HG02870 (cell line): ENCODE data around the gene G2E3.
A peak's percentile ranks its signal among the peaks of the same experiment; 100 is the strongest.

Source experiments
- ATAC-seq: cut with Tn5 transposase; IDR thresholded peaks from one replicate; pipeline ENCODE4 v1.9.1; 2021; ENCODE audit warnings: mild to moderate bottlenecking, moderate library complexity; ENCODE audit not compliant: unreplicated experiment

G2E3 gene

DNA sequence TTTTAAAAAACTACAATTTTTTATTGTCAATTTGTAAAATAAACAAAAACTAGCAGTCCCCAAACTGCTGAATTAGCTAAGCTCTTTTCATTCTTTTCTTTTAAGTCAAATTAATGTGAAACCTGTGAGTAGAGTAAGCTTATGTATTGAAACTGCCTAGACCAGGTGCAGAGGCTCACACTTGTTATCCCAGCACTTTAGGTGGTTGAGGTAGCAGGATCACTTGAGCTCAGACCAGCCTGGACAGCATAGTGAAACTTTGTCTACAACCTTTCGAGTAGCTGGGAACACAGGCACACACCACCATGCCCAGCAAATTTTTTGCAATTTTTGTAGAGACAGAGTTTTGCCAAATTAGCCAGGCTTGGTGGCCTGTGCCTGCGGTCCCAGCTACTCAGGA lies 89.5 kb downstream of the G2E3 start:
- ATAC-seq, result peak; percentile 45

GRCh38 chr14:30651937-30652336 lies 93.0 kb downstream of the G2E3 start:
- no peak for ATAC-seq

- ATAC-seq, result no peak
These were observed 96.2 kb downstream of the G2E3 start for GRCh38 chr14:30655124-30655523.

GRCh38 chr14:30655658-30656057 lies 96.7 kb downstream of the G2E3 start:
- ATAC-seq, result no peak

- ATAC-seq, result no peak
These were observed 97.3 kb downstream of the G2E3 start for GRCh38 chr14:30656190-30656632.

DNA sequence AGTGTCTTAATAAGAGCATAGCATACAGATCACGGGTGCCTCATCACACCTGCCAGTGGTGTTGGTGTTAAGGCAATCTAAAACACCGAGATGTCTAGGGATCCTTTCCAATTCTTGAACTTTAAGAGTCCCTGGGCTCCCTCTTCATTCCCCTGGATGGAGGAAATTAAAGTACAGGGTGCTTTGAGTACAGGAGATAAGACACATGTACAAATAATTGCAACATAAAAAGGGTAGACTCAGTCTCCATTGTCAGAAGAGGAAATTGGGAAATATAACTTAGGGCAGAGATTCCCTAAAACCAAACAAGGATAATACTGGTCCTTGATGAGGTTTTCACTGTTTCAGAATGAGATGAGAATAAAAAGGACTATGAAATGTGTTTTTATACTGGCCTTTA lies 98.1 kb downstream of the G2E3 start:
- ATAC-seq, result no peak

- ATAC-seq, result no peak
These were observed 98.7 kb downstream of the G2E3 start for GRCh38 chr14:30657606-30658163.

DNA sequence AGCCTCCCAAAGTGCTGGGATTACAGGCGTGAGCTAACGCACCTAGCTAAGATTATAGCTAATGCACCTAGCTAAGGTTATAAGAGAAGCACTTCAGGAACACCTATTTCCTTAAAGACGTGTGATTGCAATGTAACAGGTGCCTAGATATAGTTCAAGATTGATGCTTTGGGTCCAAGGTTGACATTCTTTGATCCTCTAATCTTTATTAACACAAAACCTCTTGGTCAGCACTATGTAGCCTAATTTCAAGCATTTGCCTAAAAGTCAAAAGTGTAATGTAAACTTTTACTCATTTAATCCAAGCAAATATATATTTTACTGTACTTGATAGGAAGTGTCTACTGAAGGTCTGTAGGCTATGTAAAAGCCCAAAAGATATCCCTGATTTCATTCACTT lies 99.7 kb downstream of the G2E3 start:
- ATAC-seq, result no peak

DNA sequence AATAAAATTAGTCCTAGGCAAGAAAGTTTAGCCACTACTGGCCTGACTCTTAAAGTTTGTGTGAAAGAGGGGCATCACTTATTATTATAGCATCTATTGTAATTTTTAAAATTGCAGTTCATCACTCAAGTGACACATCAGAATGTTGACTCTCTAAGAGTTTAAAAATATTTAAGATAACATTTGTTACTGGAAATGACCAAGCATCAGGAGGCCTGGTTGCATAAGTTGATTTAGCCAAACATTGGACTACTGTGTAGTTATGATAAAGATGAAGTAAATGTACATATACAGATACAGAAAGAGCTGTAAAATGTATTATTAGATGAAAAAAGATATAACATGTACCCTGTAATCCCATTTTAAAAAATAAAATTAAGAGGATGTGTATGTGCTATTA lies 110.6 kb downstream of the G2E3 start:
- ATAC-seq, result no peak
